WTC11 (cell line): ENCODE measurements around the gene RIPOR2. TPM values are rescaled to one million over a fixed set of nuclear protein-coding genes. Genes with fewer than 3 reads are reported as not detected.

Source experiments
- ATAC-seq: fragments of 200-7000 bp; cut with Tn5 transposase; 2 replicates; pipeline ENCODE4 v1.10.0; 2021; ENCODE audit warnings: mild to moderate bottlenecking, moderate library complexity
- CTCF ChIA-PET: fragments of 300-600 bp; sonication (Branson Sonifier 250); formaldehyde crosslinking; loops from one replicate; lab custom pipeline; 2021; ENCODE audit warnings: antibody characterized with exemption; lab: Charles Lee
- POLR2A ChIA-PET: fragments of 350-600 bp; sonication (Branson Sonifier 250); formaldehyde crosslinking; loops from one replicate; lab custom pipeline; 2021; ENCODE audit warnings: antibody characterized with exemption; lab: Charles Lee
- DNase-seq: peaks from one replicate; pipeline ENCODE4 v3.0.0; 2021; ENCODE audit warnings: low spot score
- H3K27ac Mint-ChIP-seq: 2 replicates; pipeline ENCODE4 v1.8.0; 2021; ENCODE audit warnings: mixed read lengths
- H3K27me3 Mint-ChIP-seq: 2 replicates; pipeline ENCODE4 v1.8.0; 2021; ENCODE audit warnings: low read depth, mild to moderate bottlenecking, moderate library complexity, mixed read lengths
- H3K36me3 Mint-ChIP-seq: 2 replicates; pipeline ENCODE4 v1.8.0; 2021; ENCODE audit warnings: mixed read lengths
- H3K4me1 Mint-ChIP-seq: 2 replicates; pipeline ENCODE4 v1.8.0; 2022; ENCODE audit warnings: mixed read lengths
- H3K4me3 Mint-ChIP-seq: 2 replicates; pipeline ENCODE4 v1.8.0; 2021; ENCODE audit warnings: mild to moderate bottlenecking, moderate library complexity, mixed read lengths
- H3K9me3 Mint-ChIP-seq: 2 replicates; pipeline ENCODE4 v1.8.0; 2021; ENCODE audit warnings: mixed read lengths
- AFF4 ChIP-seq: sonication (generic); formaldehyde crosslinking; IDR thresholded peaks from 2 replicates; pipeline ENCODE4 v1.8.1; 2023; ENCODE audit warnings: mild to moderate bottlenecking, missing genetic modification reagents, borderline replicate concordance
- ATF1 ChIP-seq: sonication (generic); formaldehyde crosslinking; IDR thresholded peaks from 2 replicates; pipeline ENCODE4 v1.8.1; 2023; ENCODE audit warnings: mild to moderate bottlenecking, moderate library complexity, missing genetic modification reagents
- CTCF ChIP-seq: fragments of 200-600 bp; IDR thresholded peaks from 2 replicates; pipeline ENCODE4 v1.8.0; 2022; ENCODE audit warnings: antibody characterized with exemption
- ESRRA ChIP-seq: sonication (generic); formaldehyde crosslinking; IDR thresholded peaks from 2 replicates; pipeline ENCODE4 v1.8.1; 2022; ENCODE audit warnings: mild to moderate bottlenecking, missing genetic modification reagents, borderline replicate concordance
- FOXP1 ChIP-seq: sonication (generic); formaldehyde crosslinking; IDR thresholded peaks from 2 replicates; pipeline ENCODE4 v1.8.0; 2022; ENCODE audit warnings: missing genetic modification reagents, mild to moderate bottlenecking, moderate library complexity, borderline replicate concordance
- JUN ChIP-seq: sonication (generic); formaldehyde crosslinking; IDR thresholded peaks from 2 replicates; pipeline ENCODE4 v1.8.0; 2023; ENCODE audit warnings: mild to moderate bottlenecking, missing genetic modification reagents
- MLX ChIP-seq: sonication (generic); formaldehyde crosslinking; IDR thresholded peaks from 2 replicates; pipeline ENCODE4 v1.8.1; 2023; ENCODE audit warnings: mild to moderate bottlenecking, missing genetic modification reagents, moderate library complexity
- NFYB ChIP-seq: sonication (generic); formaldehyde crosslinking; conservative IDR thresholded peaks from 2 replicates; pipeline ENCODE4 v1.8.0; 2022; ENCODE audit warnings: low read depth, missing genetic modification reagents
- NR1H2 ChIP-seq: sonication (generic); formaldehyde crosslinking; IDR thresholded peaks from 2 replicates; pipeline ENCODE4 v1.9.0; 2021; ENCODE audit warnings: mild to moderate bottlenecking, moderate library complexity, missing genetic modification reagents
- OVOL2 ChIP-seq: fragments of 250-450 bp; sonication (Bioruptor Pico); IDR thresholded peaks from 2 replicates; pipeline ENCODE4 v1.9.0; 2021; ENCODE audit warnings: mild to moderate bottlenecking, borderline replicate concordance
- RELA ChIP-seq: sonication (generic); formaldehyde crosslinking; IDR thresholded peaks from 2 replicates; pipeline ENCODE4 v1.8.1; 2022; ENCODE audit warnings: missing genetic modification reagents, mild to moderate bottlenecking, borderline replicate concordance
- SMAD3 ChIP-seq: sonication (generic); formaldehyde crosslinking; IDR thresholded peaks from 2 replicates; pipeline ENCODE4 v1.8.0; 2022; ENCODE audit warnings: missing genetic modification reagents, mild to moderate bottlenecking, borderline replicate concordance
- TEAD4 ChIP-seq: sonication (generic); formaldehyde crosslinking; IDR thresholded peaks from 2 replicates; pipeline ENCODE4 v1.8.0; 2022; ENCODE audit warnings: mild to moderate bottlenecking, missing genetic modification reagents
- TP53 ChIP-seq: sonication (generic); formaldehyde crosslinking; IDR thresholded peaks from 2 replicates; pipeline ENCODE4 v1.8.1; 2023; ENCODE audit warnings: mild to moderate bottlenecking, missing genetic modification reagents
- USF1 ChIP-seq: sonication (generic); formaldehyde crosslinking; IDR thresholded peaks from 2 replicates; pipeline ENCODE4 v1.8.0; 2022; ENCODE audit warnings: mild to moderate bottlenecking, missing genetic modification reagents
- ZNF317 ChIP-seq: sonication (generic); formaldehyde crosslinking; IDR thresholded peaks from 2 replicates; pipeline ENCODE4 v1.8.1; 2023; ENCODE audit warnings: low read depth, mild to moderate bottlenecking, moderate library complexity, missing genetic modification reagents, borderline replicate concordance
- ZNF425 ChIP-seq: fragments of 250-450 bp; sonication (Bioruptor Pico); conservative IDR thresholded peaks from 2 replicates; pipeline ENCODE4 v1.9.0; 2021; ENCODE audit warnings: mild to moderate bottlenecking
- ZNF532 ChIP-seq: fragments of 250-450 bp; sonication (Bioruptor Pico); IDR thresholded peaks from 2 replicates; pipeline ENCODE4 v1.9.0; 2021; ENCODE audit warnings: mild to moderate bottlenecking, borderline replicate concordance
- total RNA-seq: library from RNA; stranded (reverse); gene quantifications from 3 replicates; pipeline ENCODE4 v1.2.3, GENCODE V29; 2021

Gene RIPOR2
- total RNA-seq, 1 experiment from 2014 or later, result 13.5 TPM

GRCh38 chr6:24796616-24797290, 139.0 kb downstream of the RIPOR2 start:
- H3K27ac Mint-ChIP-seq, result no peak overlapping the region
- CTCF ChIA-PET, result interaction anchor here (0.6 to 2.5 kb wide), 2 partner anchors 221 to 229 kb away, joined by 3 to 9 read pairs; no protein-coding TSS in a partner anchor
- no peak overlapping the region for H3K4me3 Mint-ChIP-seq
- DNase-seq (no peak), ATAC-seq (no peak)
- POLR2A ChIA-PET, result no interaction called here
- no peaks in the 10 kb centered on the region for H3K27me3 Mint-ChIP-seq
- no peak for TF ChIP-seq ZNF532
- no peak for TF ChIP-seq RELA
- TF ChIP-seq TEAD4 (CRISPR knock-in tag), result no peak
- TF ChIP-seq ZNF425, result no peak
- TF ChIP-seq ESRRA (CRISPR knock-in tag), result no peak
- TF ChIP-seq FOXP1 (CRISPR knock-in tag), result no peak
- no peak for TF ChIP-seq USF1
- TF ChIP-seq CTCF, result no peak
- no peak for TF ChIP-seq SMAD3
- no peak for TF ChIP-seq OVOL2
- TF ChIP-seq TP53 (CRISPR knock-in tag), result no peak
- no peak for TF ChIP-seq ZNF317
- no peak for TF ChIP-seq JUN (CRISPR knock-in tag)
- no peak for TF ChIP-seq ATF1 (CRISPR knock-in tag)
- no peak for TF ChIP-seq MLX
- no peak for TF ChIP-seq NFYB (CRISPR knock-in tag)
- no peak for TF ChIP-seq NR1H2 (CRISPR knock-in tag)
- no peak for TF ChIP-seq AFF4 (CRISPR knock-in tag)
- peaks cover 6% of the 10 kb centered on the region; the same call in 1 of the 2 replicates for H3K9me3 Mint-ChIP-seq
- no peaks in the 10 kb centered on the region for H3K36me3 Mint-ChIP-seq
- H3K4me1 Mint-ChIP-seq, result peaks cover 13% of the 10 kb centered on the region
